ENCODE measurements around the gene AGPAT2.

Gene AGPAT2

GRCh38 chr9:136624184-136624951, 62.9 kb downstream of the AGPAT2 start:
- DNase-seq, result no peak

GRCh38 chr9:136623842-136624183, 63.4 kb downstream of the AGPAT2 start:
- no peak for DNase-seq
